GM19395 (cell line): ENCODE results near the gene MEPE.

Experiments used
- ATAC-seq: cut with Tn5 transposase; IDR thresholded peaks from one replicate; pipeline ENCODE4 v1.9.1; 2021; ENCODE audit warnings: mild to moderate bottlenecking, moderate library complexity; ENCODE audit not compliant: unreplicated experiment

The MEPE gene

GRCh38 chr4:87832669-87833068 is at the start of gene MEPE:
TSS of gene MEPE (plus strand) at chr4:87832969. CDS start at chr4:87834715, 1,746 bp downstream.
- no peak for ATAC-seq

GRCh38 chr4:87783781-87784180 is 49.0 kb upstream of the MEPE start:
- ATAC-seq = no peak

GRCh38 chr4:87785731-87786509 is 46.8 kb upstream of the MEPE start:
- ATAC-seq = no peak

GRCh38 chr4:87799301-87800113 is 33.3 kb upstream of the MEPE start, which contains the start of gene IBSP:
TSS of gene IBSP (plus strand) at chr4:87799554. CDS start at chr4:87802362, 2,808 bp downstream.
- no peak for ATAC-seq

- no peak for ATAC-seq
These were observed 29.9 kb upstream of the MEPE start for GRCh38 chr4:87802858-87803257.

- ATAC-seq = no peak
These were observed 29.3 kb upstream of the MEPE start for GRCh38 chr4:87803421-87803820.

GRCh38 chr4:87804871-87805270 is 27.9 kb upstream of the MEPE start:
- ATAC-seq = no peak

GRCh38 chr4:87805971-87806370 is 26.8 kb upstream of the MEPE start:
- no peak for ATAC-seq

- ATAC-seq = no peak
These were observed 26.2 kb upstream of the MEPE start for GRCh38 chr4:87806520-87806919.

GRCh38 chr4:87807402-87807801 is 25.4 kb upstream of the MEPE start:
- no peak for ATAC-seq

GRCh38 chr4:87811977-87812376 is 20.8 kb upstream of the MEPE start:
- no peak for ATAC-seq

- ATAC-seq = no peak
These were observed 13.4 kb upstream of the MEPE start for GRCh38 chr4:87819281-87819919.

GRCh38 chr4:87823200-87823599 is 9.6 kb upstream of the MEPE start:
- ATAC-seq = no peak

- ATAC-seq = no peak
These were observed 9.0 kb upstream of the MEPE start for GRCh38 chr4:87823724-87824123.

GRCh38 chr4:87824352-87824751 is 8.4 kb upstream of the MEPE start:
- ATAC-seq = no peak

- ATAC-seq = no peak
These were observed 1.6 kb downstream of the MEPE start for GRCh38 chr4:87834401-87834800.

- no peak for ATAC-seq
These were observed 2.4 kb downstream of the MEPE start for GRCh38 chr4:87835197-87835596.

- no peak for ATAC-seq
These were observed 3.0 kb downstream of the MEPE start for GRCh38 chr4:87835743-87836142.

GRCh38 chr4:87838205-87838604 is 5.4 kb downstream of the MEPE start:
- ATAC-seq = no peak

- peak; percentile 80 for ATAC-seq
These were observed 6.3 kb downstream of the MEPE start for GRCh38 chr4:87838890-87839591.

- ATAC-seq = no peak
These were observed 6.8 kb downstream of the MEPE start for GRCh38 chr4:87839592-87839946.
